IMR-90 (cell line): ENCODE data around the gene LIX1. TPM values are rescaled to one million over a fixed set of nuclear protein-coding genes. Genes with fewer than 3 reads are reported as not detected.

ENCODE experiments used
- ATAC-seq: fragments of 200-7000 bp; cut with Tn5 transposase; 2 replicates; pipeline ENCODE4 v1.9.1; 2020; ENCODE audit warnings: low read depth, mild to moderate bottlenecking, moderate library complexity
- BruUV-seq: library from RNA; stranded (reverse); fragments of 400-500 nt; replicated peaks from 2 replicates; lab custom pipeline; 2021; lab: Mats Ljungman, UMichigan
- CTCF ChIA-PET: fragments of 300-600 bp; formaldehyde crosslinking; extraction: SDS; loops from one replicate; lab custom pipeline; 2021; ENCODE audit warnings: antibody characterized with exemption; lab: Yijun Ruan, JAX
- POLR2A ChIA-PET: fragments of 300-600 bp; sonication (Branson Sonifier 250); formaldehyde crosslinking; loops from one replicate; lab custom pipeline; 2022; ENCODE audit warnings: antibody characterized with exemption; ENCODE audit not compliant: unreplicated experiment; lab: Charles Lee
- DNase-seq: peaks from one replicate; pipeline ENCODE4 v3.0.0; 2013
- H2AFZ ChIP-seq: replicated peaks from 2 replicates; pipeline ENCODE3; 2013; ENCODE audit warnings: low read length, mild to moderate bottlenecking; ENCODE audit not compliant: poor library complexity
- H2AK5ac ChIP-seq: 2 replicates; pipeline ENCODE4 v1.6.1; 2013; ENCODE audit warnings: low read depth, low read length, inconsistent platforms
- H2AK9ac ChIP-seq: replicated peaks from 2 replicates; pipeline ENCODE3; 2013; ENCODE audit warnings: mild to moderate bottlenecking, low read depth, low read length, moderate library complexity; ENCODE audit not compliant: poor library complexity
- H2BK120ac ChIP-seq: 2 replicates; pipeline ENCODE4 v1.6.1; 2013; ENCODE audit warnings: low read depth, low read length, inconsistent platforms
- H2BK15ac ChIP-seq: 3 replicates; pipeline ENCODE4 v1.6.1; 2013; ENCODE audit warnings: low read depth, low read length, inconsistent platforms
- H2BK20ac ChIP-seq: 2 replicates; pipeline ENCODE4 v1.6.1; 2013; ENCODE audit warnings: low read depth, mild to moderate bottlenecking, inconsistent platforms, low read length, moderate library complexity
- H2BK5ac ChIP-seq: 2 replicates; pipeline ENCODE4 v1.6.1; 2013; ENCODE audit warnings: mild to moderate bottlenecking, low read depth, low read length, inconsistent platforms; ENCODE audit not compliant: poor library complexity, severe bottlenecking
- H3K14ac ChIP-seq: replicated peaks from 2 replicates; pipeline ENCODE4 v1.6.1; 2013; ENCODE audit warnings: low read depth, low read length, inconsistent platforms
- H3K18ac ChIP-seq: 2 replicates; pipeline ENCODE4 v1.6.1; 2013; ENCODE audit warnings: low read depth, low read length, control low read depth
- H3K23ac ChIP-seq: 2 replicates; pipeline ENCODE4 v1.6.1; 2013; ENCODE audit warnings: low read depth, low read length, inconsistent platforms
- H3K27ac ChIP-seq: 2 replicates; pipeline ENCODE4 v1.5.1; 2013; ENCODE audit warnings: mild to moderate bottlenecking, control low read depth, low read length; ENCODE audit not compliant: insufficient read depth
- H3K27me3 ChIP-seq: 2 replicates; pipeline ENCODE4 v1.6.1; 2013; ENCODE audit warnings: low read length; ENCODE audit not compliant: control insufficient read depth, insufficient read depth
- H3K36me3 ChIP-seq: 2 replicates; pipeline ENCODE4 v1.6.1; 2013; ENCODE audit warnings: low read length, mixed read lengths; ENCODE audit not compliant: control insufficient read depth, insufficient read depth
- H3K4ac ChIP-seq: 2 replicates; pipeline ENCODE4 v1.6.1; 2013; ENCODE audit warnings: low read depth, low read length, inconsistent platforms
- H3K4me1 ChIP-seq: 2 replicates; pipeline ENCODE4 v1.6.1; 2013; ENCODE audit warnings: low read length, mixed read lengths; ENCODE audit not compliant: control insufficient read depth, insufficient read depth
- H3K4me2 ChIP-seq: 2 replicates; pipeline ENCODE4 v1.6.1; 2013; ENCODE audit warnings: low read depth, mild to moderate bottlenecking, control low read depth, low read length, moderate library complexity
- H3K4me3 ChIP-seq: 2 replicates; pipeline ENCODE4 v1.5.1; 2013; ENCODE audit warnings: low read depth, mild to moderate bottlenecking, control low read depth, low read length, moderate library complexity; ENCODE audit not compliant: insufficient read depth
- H3K56ac ChIP-seq: 2 replicates; pipeline ENCODE4 v1.6.1; 2013; ENCODE audit warnings: low read length, inconsistent platforms; ENCODE audit not compliant: insufficient read depth; ENCODE audit errors: extremely low read depth
- H3K79me1 ChIP-seq, 2 experiments: 2 replicates each; pipeline ENCODE4 v1.6.1; 2013; ENCODE audit warnings: low read length in 2 of 2, inconsistent platforms in 1 of 2, low read depth in 1 of 2
- H3K9ac ChIP-seq: 2 replicates; pipeline ENCODE4 v1.6.1; 2013; ENCODE audit warnings: low read depth, low read length, control low read depth
- H3K9me1 ChIP-seq: 2 replicates; pipeline ENCODE4 v1.6.1; 2013; ENCODE audit warnings: low read length, inconsistent platforms; ENCODE audit not compliant: insufficient read depth
- H3K9me3 ChIP-seq: 2 replicates; pipeline ENCODE4 v1.6.1; 2013; ENCODE audit warnings: low read length; ENCODE audit not compliant: control insufficient read depth, insufficient read depth
- H4K20me1 ChIP-seq: 2 replicates; pipeline ENCODE4 v1.6.1; 2013; ENCODE audit warnings: low read length, inconsistent platforms; ENCODE audit not compliant: insufficient read depth
- H4K5ac ChIP-seq: 2 replicates; pipeline ENCODE4 v1.6.1; 2013; ENCODE audit warnings: mild to moderate bottlenecking, low read depth, low read length, control low read depth
- H4K8ac ChIP-seq, 2 experiments: 2 replicates each; pipeline ENCODE4 v1.6.1; 2013; ENCODE audit warnings: low read depth in 2 of 2, low read length in 2 of 2, control low read depth in 1 of 2, inconsistent platforms in 1 of 2
- H4K91ac ChIP-seq: 2 replicates; pipeline ENCODE4 v1.6.1; 2013; ENCODE audit warnings: low read depth, low read length, inconsistent platforms; ENCODE audit not compliant: insufficient read depth
- BHLHE40 ChIP-seq: fragments of 150-350 bp; IDR thresholded peaks from 2 replicates; pipeline ENCODE4 v1.6.1; 2016; ENCODE audit warnings: mild to moderate bottlenecking, low read depth, low read length
- CEBPB ChIP-seq: IDR thresholded peaks from 2 replicates; pipeline ENCODE4 v1.6.1; 2012; ENCODE audit warnings: low read depth, low read length, improper control_type of control experiment
- CHD1 ChIP-seq: IDR thresholded peaks from 2 replicates; pipeline ENCODE4 v1.6.1; 2012; ENCODE audit warnings: low read depth, low read length, improper control_type of control experiment
- MAFK ChIP-seq: IDR thresholded peaks from 2 replicates; pipeline ENCODE4 v1.6.1; 2012; ENCODE audit warnings: low read depth, low read length, improper control_type of control experiment
- MAZ ChIP-seq: IDR thresholded peaks from 2 replicates; pipeline ENCODE4 v1.6.1; 2012; ENCODE audit warnings: low read depth, mild to moderate bottlenecking, low read length, improper control_type of control experiment, moderate library complexity, borderline replicate concordance
- NFE2L2 ChIP-seq: fragments of 150-350 bp; IDR thresholded peaks from 2 replicates; pipeline ENCODE4 v1.6.1; 2016; ENCODE audit warnings: low read depth, mild to moderate bottlenecking, low read length
- POLR2A ChIP-seq: IDR thresholded peaks from 2 replicates; pipeline ENCODE4 v1.6.1; 2012; ENCODE audit warnings: mild to moderate bottlenecking, low read depth, low read length
- RAD21 ChIP-seq: IDR thresholded peaks from 2 replicates; pipeline ENCODE4 v1.6.1; 2012; ENCODE audit warnings: low read length, improper control_type of control experiment
- RCOR1 ChIP-seq: IDR thresholded peaks from 2 replicates; pipeline ENCODE4 v1.6.1; 2012; ENCODE audit warnings: mild to moderate bottlenecking, low read length, improper control_type of control experiment; ENCODE audit not compliant: insufficient replicate concordance
- SMC3 ChIP-seq: fragments of 150-350 bp; IDR thresholded peaks from 2 replicates; pipeline ENCODE4 v1.6.1; 2016; ENCODE audit warnings: low read depth, mild to moderate bottlenecking, antibody characterized with exemption, low read length, moderate library complexity
- WGBS, 2 experiments: methylation state at CpG; one replicate each; pipeline versions ENCODE4 v1.1.5 to v1.1.7; 2013; ENCODE audit warnings: missing lambda C conversion rate in 2 of 2; ENCODE audit not compliant: insufficient read length in 1 of 2; ENCODE audit errors: extremely low coverage in 2 of 2; 5-methylcytosine and 5-hydroxymethylcytosine counted together
- dilution Hi-C: fragments of 300-500 bp; cut with HindIII; formaldehyde crosslinking; loops from one replicate; pipeline ENCODE4 v1.14.3; 2018; ENCODE audit warnings: low sequenced_read_pairs; ENCODE audit not compliant: unreplicated experiment
- in situ Hi-C: fragments of 300-500 bp; cut with MboI; formaldehyde crosslinking; loops from 3 replicates; pipeline ENCODE4 v1.14.3; 2019; ENCODE audit warnings: low sequenced_read_pairs, inconsistent platforms, mixed read lengths
- intact Hi-C: fragments of 100-400 bp; cut with micrococcal nuclease; formaldehyde crosslinking; loops from 2 replicates; pipeline ENCODE4 v1.10.0; 2022
- polyA plus RNA-seq, 3 experiments: library from polyadenylated mRNA; depleted of rRNA; stranded (reverse); fragments of >200 nt; gene quantifications; 2 replicates each; pipeline ENCODE4 v1.2.3, GENCODE V29; 2012; ENCODE audit warnings: low replicate concordance in 1 of 3
- total RNA-seq: library from RNA; depleted of rRNA; stranded (reverse); fragments of >200 nt; gene quantifications from 2 replicates; pipeline ENCODE4 v1.2.3, GENCODE V29; 2012
- TF ChIP-seq, protein P1 (sequence below): fragments of 150-350 bp; IDR thresholded peaks from 2 replicates; pipeline ENCODE4 v1.6.1; 2016; ENCODE audit warnings: low read depth, mild to moderate bottlenecking, low read length, moderate library complexity, borderline replicate concordance

The LIX1 gene
- total and polyA plus RNA-seq, 2 of the 4 experiments (the other 2 are of a cell fraction) = not detected

DNA sequence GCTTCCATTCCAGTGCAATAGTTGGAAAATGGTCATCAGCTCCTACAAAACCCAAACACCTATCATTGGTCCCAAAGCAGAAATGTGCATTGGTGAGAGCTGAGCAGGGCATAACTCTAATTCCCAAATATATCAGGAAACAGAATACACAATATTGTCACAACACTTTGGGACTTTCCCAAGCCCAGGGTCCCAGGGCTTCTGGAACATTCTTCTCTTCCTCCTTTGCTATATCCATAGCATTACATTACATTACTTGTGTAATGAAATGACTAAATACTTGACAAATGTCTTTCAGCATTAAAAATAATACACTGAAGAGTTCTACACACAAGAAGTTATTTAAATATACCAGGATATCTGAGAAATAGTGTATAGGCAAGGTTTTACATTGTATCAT lies 45.6 kb downstream of the LIX1 start (continued):
- TF ChIP-seq, protein P1, sequence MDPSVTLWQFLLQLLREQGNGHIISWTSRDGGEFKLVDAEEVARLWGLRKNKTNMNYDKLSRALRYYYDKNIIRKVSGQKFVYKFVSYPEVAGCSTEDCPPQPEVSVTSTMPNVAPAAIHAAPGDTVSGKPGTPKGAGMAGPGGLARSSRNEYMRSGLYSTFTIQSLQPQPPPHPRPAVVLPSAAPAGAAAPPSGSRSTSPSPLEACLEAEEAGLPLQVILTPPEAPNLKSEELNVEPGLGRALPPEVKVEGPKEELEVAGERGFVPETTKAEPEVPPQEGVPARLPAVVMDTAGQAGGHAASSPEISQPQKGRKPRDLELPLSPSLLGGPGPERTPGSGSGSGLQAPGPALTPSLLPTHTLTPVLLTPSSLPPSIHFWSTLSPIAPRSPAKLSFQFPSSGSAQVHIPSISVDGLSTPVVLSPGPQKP = no peak

DNA sequence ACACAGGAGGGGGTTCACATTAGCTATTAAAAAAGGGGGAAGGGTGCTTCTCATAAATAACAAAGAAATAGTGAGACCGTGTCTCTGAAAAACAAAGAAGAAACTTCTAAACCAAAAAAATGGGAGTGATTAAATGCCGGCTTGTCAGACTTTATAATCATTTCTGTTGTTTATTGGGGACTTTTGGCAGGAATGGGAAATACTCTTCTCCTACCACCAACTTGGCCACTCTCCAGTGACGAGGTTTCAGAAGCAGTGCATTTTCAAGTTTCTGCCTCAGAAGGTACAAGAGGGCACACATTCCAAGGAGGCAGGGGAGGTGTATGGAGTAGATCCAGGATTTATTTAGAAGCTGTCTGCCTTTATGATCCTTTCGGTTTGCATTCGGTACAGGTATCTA lies 46.2 kb downstream of the LIX1 start:
- intact Hi-C loops (no loop called here), in situ Hi-C loops (no loop called here), dilution Hi-C loops (no loop called here)
- ChIA-PET CTCF (no interaction called here), POLR2A (no interaction called here)
- no peak overlapping the region for H2AK9ac ChIP-seq
- peaks cover 14% of the 10 kb centered on the region for H3K27me3 ChIP-seq
- H3K9me3 ChIP-seq = no peaks in the 10 kb centered on the region
- TF ChIP-seq SMC3 (no peak), MAFK (no peak), RAD21 (no peak), BHLHE40 (no peak), POLR2A (no peak), MAZ (no peak), CEBPB (no peak), RCOR1 (no peak), CHD1 (no peak), NFE2L2 (no peak)
- TF ChIP-seq, protein P1 = no peak
- no peak overlapping the region for H2AK5ac ChIP-seq
- H2AFZ ChIP-seq = no peak overlapping the region
- no peak overlapping the region for H2BK15ac ChIP-seq
- H2BK120ac ChIP-seq = no peak overlapping the region
- H3K9me1 ChIP-seq = no peaks in the 10 kb centered on the region
- no peak for DNase-seq
- no peak overlapping the region for H3K27ac ChIP-seq
- H4K8ac ChIP-seq = no peak overlapping the region
- H3K4me2 ChIP-seq = no peak overlapping the region
- no peak overlapping the region for H2BK20ac ChIP-seq
- H2BK5ac ChIP-seq = no peak overlapping the region
- no peaks in the 10 kb centered on the region for H4K20me1 ChIP-seq
- H4K91ac ChIP-seq = no peak overlapping the region
- no CpG with 5 or more reads among the region's 5 CpGs for WGBS, 2 experiments
- BruUV-seq = no TSS peak
- no peak overlapping the region for H3K14ac ChIP-seq
- ATAC-seq = no peak
- no peak overlapping the region for H3K18ac ChIP-seq
- no peaks in the 10 kb centered on the region for H3K79me1 ChIP-seq
- H3K23ac ChIP-seq = no peak overlapping the region
- no peak overlapping the region for H3K56ac ChIP-seq
- no peak overlapping the region for H3K9ac ChIP-seq
- H3K4ac ChIP-seq = no peak overlapping the region
- no peak overlapping the region for H3K4me3 ChIP-seq
- no peak overlapping the region for H4K5ac ChIP-seq
- H3K4me1 ChIP-seq = peaks cover 3% of the 10 kb centered on the region; the same call in 1 of the 2 replicates
- H3K36me3 ChIP-seq = no peaks in the 10 kb centered on the region
